Activated T-cell treated with anti-CD3 and anti-CD28 coated beads, Interleukin-2, amount 50 U/mL, for 1 hour (primary cell): ENCODE results near the gene CCNQ.

Experiments used
- DNase-seq: peaks from one replicate; pipeline ENCODE4 v3.0.0-alpha.2; 2020

CCNQ gene

GRCh38 chrX:153637121-153638040 lies 38.4 kb upstream of the CCNQ start:
- DNase-seq: no peak

GRCh38 chrX:153636716-153637115 lies 37.8 kb upstream of the CCNQ start:
- no peak for DNase-seq

GRCh38 chrX:153635788-153636668 lies 37.1 kb upstream of the CCNQ start:
- DNase-seq: no peak

- no peak for DNase-seq
These were observed 36.4 kb upstream of the CCNQ start for GRCh38 chrX:153635388-153635787.

GRCh38 chrX:153634832-153635231 lies 35.9 kb upstream of the CCNQ start:
- no peak for DNase-seq

GRCh38 chrX:153634236-153634635 lies 35.3 kb upstream of the CCNQ start:
- no peak for DNase-seq

GRCh38 chrX:153633607-153634180 lies 34.8 kb upstream of the CCNQ start:
- no peak for DNase-seq

GRCh38 chrX:153633048-153633447 lies 34.1 kb upstream of the CCNQ start:
- DNase-seq: no peak

- DNase-seq: no peak
These were observed 33.6 kb upstream of the CCNQ start for GRCh38 chrX:153632595-153632946.

GRCh38 chrX:153631907-153632594 lies 33.1 kb upstream of the CCNQ start:
- no peak for DNase-seq

GRCh38 chrX:153631346-153631745 lies 32.4 kb upstream of the CCNQ start:
- no peak for DNase-seq

- no peak for DNase-seq
These were observed 29.7 kb upstream of the CCNQ start for GRCh38 chrX:153628665-153629064.

- no peak for DNase-seq
These were observed 29.2 kb upstream of the CCNQ start for GRCh38 chrX:153628129-153628528.

GRCh38 chrX:153627675-153628111 lies 28.8 kb upstream of the CCNQ start:
- peak; percentile 13 for DNase-seq

- no peak for DNase-seq
These were observed 28.1 kb upstream of the CCNQ start for GRCh38 chrX:153626863-153627674.

GRCh38 chrX:153626025-153626633 lies 27.2 kb upstream of the CCNQ start:
- DNase-seq: peak; percentile 12

GRCh38 chrX:153625271-153626024 lies 26.5 kb upstream of the CCNQ start:
- peak; percentile 11 for DNase-seq

- peak; percentile 9 for DNase-seq
These were observed 25.5 kb upstream of the CCNQ start for GRCh38 chrX:153624196-153625091.

- DNase-seq: peak; percentile 10
These were observed 24.5 kb upstream of the CCNQ start for GRCh38 chrX:153623310-153624029.
